Vagina (tissue), 2 donors: ENCODE results near the gene RGS10. TPM values are rescaled to one million over a fixed set of nuclear protein-coding genes. Genes with fewer than 3 reads are reported as not detected.
A peak's percentile ranks its signal among the peaks of the same experiment; 100 is the strongest.

Experiments
- DNase-seq, 2 donors: peaks; one replicate each; pipeline ENCODE4 v3.0.0-alpha.2; 2017; ENCODE audit errors: extremely low spot score in 2 of 2
- H3K27ac ChIP-seq: fragments of 200-600 bp; sonication (generic); one replicate; pipeline ENCODE4 v1.5.1; 2019
- H3K27me3 ChIP-seq: fragments of 200-600 bp; sonication (generic); one replicate; pipeline ENCODE4 v1.5.1; 2019
- H3K36me3 ChIP-seq, 2 donors: fragments of 200-600 bp; sonication (generic); one replicate each; pipeline ENCODE4 v1.5.1; 2017 to 2019
- H3K4me1 ChIP-seq: fragments of 200-600 bp; sonication (generic); one replicate; pipeline ENCODE4 v1.5.1; 2019
- H3K4me3 ChIP-seq, 2 donors: fragments of 200-600 bp; sonication (generic); 1 replicate in 1 of 2; 2 replicates in 1 of 2; pipeline ENCODE4 v1.5.1; 2016 to 2019
- H3K9me3 ChIP-seq: fragments of 200-600 bp; sonication (generic); one replicate; pipeline ENCODE4 v1.5.1; 2019
- CTCF ChIP-seq, 3 experiments: fragments of 450-650 bp in 2 of 3; fragments of 200-600 bp in 1 of 3; sonication (generic) in 1 of 3; IDR thresholded peaks; one replicate each; pipeline ENCODE4 v1.5.1; 2017 to 2019; ENCODE audit warnings: antibody characterized with exemption in 3 of 3, mild to moderate bottlenecking in 2 of 3, moderate library complexity in 2 of 3
- POLR2A ChIP-seq, 2 donors: fragments of 450-650 bp; IDR thresholded peaks; one replicate each; pipeline ENCODE4 v1.6.1; 2017; ENCODE audit warnings: antibody characterized with exemption in 2 of 2, mild to moderate bottlenecking in 2 of 2, moderate library complexity in 2 of 2
- POLR2AphosphoS5 ChIP-seq, 2 donors: sonication (generic); formaldehyde crosslinking; IDR thresholded peaks; one replicate each; pipeline ENCODE4 v1.9.0; 2017; ENCODE audit warnings: antibody characterized with exemption in 2 of 2, mild to moderate bottlenecking in 2 of 2, low read depth in 1 of 2; ENCODE audit not compliant: insufficient read depth in 1 of 2
- intact Hi-C: fragments of 100-400 bp; cut with DNase I; formaldehyde crosslinking; loops from one replicate; pipeline ENCODE4 v1.15.1; 2023
- total RNA-seq: library from RNA; depleted of rRNA; stranded (reverse); fragments of >200 nt; gene quantifications from one replicate; pipeline ENCODE4 v1.2.3, GENCODE V29; 2016

The RGS10 gene
- total RNA-seq, 1 donor from 2014 or later, result 63.6 TPM

DNA sequence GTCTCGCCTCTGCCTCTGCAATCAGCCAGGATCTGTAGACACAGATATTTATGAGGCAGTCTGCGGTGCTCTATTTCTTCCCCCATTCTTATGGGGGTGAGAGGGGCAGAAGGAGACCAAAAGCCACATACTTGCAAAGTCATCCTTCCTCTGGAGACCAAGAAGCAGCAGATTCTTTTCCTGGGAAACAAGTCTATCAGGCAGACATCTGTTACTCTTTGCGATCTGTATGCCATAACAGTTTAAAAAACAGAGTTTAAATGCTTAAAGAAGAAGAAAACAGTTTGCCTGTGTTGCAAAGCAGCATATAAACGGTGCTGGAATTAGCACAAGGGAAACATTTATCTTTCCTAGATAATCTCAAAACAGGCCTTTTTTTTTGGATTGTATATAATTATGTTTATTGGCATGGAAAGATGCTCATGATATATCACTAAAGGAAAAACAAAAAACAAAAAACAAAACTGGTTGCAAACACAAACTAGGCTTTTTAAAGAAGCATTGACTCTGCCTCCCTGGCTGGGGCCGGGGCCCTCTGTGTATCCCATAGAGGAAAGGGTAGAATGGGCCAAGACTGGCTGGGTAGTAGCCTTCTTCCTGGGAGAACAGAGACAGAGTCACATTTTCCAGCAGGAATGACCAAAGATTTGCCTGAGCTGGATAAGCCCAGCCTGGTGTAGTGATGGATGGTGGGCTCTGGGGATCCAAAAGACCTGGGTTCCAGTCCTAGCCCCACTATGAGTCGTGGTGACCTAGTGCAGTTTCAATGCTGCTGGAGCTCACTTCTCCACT lies 50.4 kb downstream of the RGS10 start:
- intact Hi-C loops, result no loop called here
- peak overlapping the region; percentile 84 for H3K27ac ChIP-seq
- TF ChIP-seq POLR2A (IDR thresholded peaks at IDR 0.05) (no peak), POLR2AphosphoS5 (IDR thresholded peaks at IDR 0.05; ENCODE audit: insufficient read depth in 1 of 2, low read depth in 1 of 2) (no peak), CTCF (IDR thresholded peaks at IDR 0.05) (no peak)
- no peaks in the 10 kb centered on the region for H3K27me3 ChIP-seq
- no peak overlapping the region for H3K4me3 ChIP-seq
- no peaks in the 10 kb centered on the region for H3K9me3 ChIP-seq
- no peaks in the 10 kb centered on the region for H3K36me3 ChIP-seq
- H3K4me1 ChIP-seq, result peaks cover 35% of the 10 kb centered on the region
- DNase-seq, result no peak

DNA sequence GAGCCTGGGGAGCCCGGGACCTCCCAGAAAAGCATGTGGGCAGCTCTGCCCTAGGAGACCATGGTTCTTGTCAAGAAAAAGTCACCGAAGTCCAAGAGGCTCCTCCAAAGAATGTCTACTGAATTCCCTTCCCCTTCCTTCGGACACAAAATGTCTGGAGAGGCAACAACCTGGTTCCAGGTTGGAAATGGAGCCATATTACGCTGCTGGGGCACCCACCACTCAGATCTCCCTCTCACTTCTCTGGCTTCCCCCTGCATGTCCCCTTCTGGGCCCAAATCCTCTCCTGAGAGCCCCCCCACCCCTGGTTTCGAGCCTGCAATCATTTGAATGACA lies 52.6 kb downstream of the RGS10 start:
- peaks cover 25% of the 10 kb centered on the region for H3K4me1 ChIP-seq
- H3K36me3 ChIP-seq, result no peaks in the 10 kb centered on the region
- no peaks in the 10 kb centered on the region for H3K9me3 ChIP-seq
- intact Hi-C loops, result no loop called here
- peak overlapping the region; percentile 4 for H3K27ac ChIP-seq
- peak overlapping the region; percentile 23 to 42 for H3K4me3 ChIP-seq
- TF ChIP-seq CTCF (IDR thresholded peaks at IDR 0.05) (no peak), POLR2A (IDR thresholded peaks at IDR 0.05) (no peak), POLR2AphosphoS5 (IDR thresholded peaks at IDR 0.05; ENCODE audit: insufficient read depth in 1 of 2, low read depth in 1 of 2) (no peak)
- DNase-seq, result no peak
- H3K27me3 ChIP-seq, result no peaks in the 10 kb centered on the region

GRCh38 chr10:119488675-119489074 lies 53.8 kb downstream of the RGS10 start:
- intact Hi-C loops, result no loop called here
- TF ChIP-seq POLR2A (IDR thresholded peaks at IDR 0.05), result no peak
- TF ChIP-seq POLR2AphosphoS5 (IDR thresholded peaks at IDR 0.05; ENCODE audit: insufficient read depth in 1 of 2, low read depth in 1 of 2), result no peak
- TF ChIP-seq CTCF (IDR thresholded peaks at IDR 0.05), result no peak
- H3K27ac ChIP-seq, result no peak overlapping the region
- DNase-seq, result no peak
- no peak overlapping the region for H3K4me3 ChIP-seq
- no peaks in the 10 kb centered on the region for H3K9me3 ChIP-seq
- no peaks in the 10 kb centered on the region for H3K27me3 ChIP-seq
- H3K36me3 ChIP-seq, result no peaks in the 10 kb centered on the region
- peaks cover 14% of the 10 kb centered on the region for H3K4me1 ChIP-seq

GRCh38 chr10:119483839-119484238 lies 58.7 kb downstream of the RGS10 start:
- H3K4me3 ChIP-seq, result no peak overlapping the region
- no peaks in the 10 kb centered on the region for H3K27me3 ChIP-seq
- no peaks in the 10 kb centered on the region for H3K9me3 ChIP-seq
- TF ChIP-seq POLR2A (IDR thresholded peaks at IDR 0.05) (no peak), CTCF (IDR thresholded peaks at IDR 0.05) (no peak), POLR2AphosphoS5 (IDR thresholded peaks at IDR 0.05; ENCODE audit: insufficient read depth in 1 of 2, low read depth in 1 of 2) (no peak)
- no peaks in the 10 kb centered on the region for H3K36me3 ChIP-seq
- intact Hi-C loops, result no loop called here
- H3K4me1 ChIP-seq, result peaks cover 2% of the 10 kb centered on the region
- H3K27ac ChIP-seq, result no peak overlapping the region
- no peak for DNase-seq

DNA sequence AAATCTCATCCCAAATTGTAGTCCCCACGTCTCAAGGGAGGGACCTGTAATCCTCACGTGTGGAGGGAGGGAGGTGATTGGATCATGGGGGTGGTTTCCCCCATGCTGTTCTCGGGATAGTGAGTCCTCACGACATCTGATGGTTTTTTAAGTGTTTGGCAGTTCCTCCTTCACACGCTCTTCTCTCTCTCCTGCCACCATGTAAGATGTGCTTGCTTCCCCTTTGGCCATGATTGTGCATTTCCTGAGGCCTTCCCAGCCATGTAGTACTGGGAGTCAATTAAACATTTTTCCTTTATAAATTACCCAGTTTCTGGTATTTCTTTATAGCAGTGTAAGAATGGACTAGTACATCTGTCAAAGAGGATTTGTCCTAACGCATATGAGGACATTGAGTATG lies 59.5 kb downstream of the RGS10 start:
- Histone ChIP-seq H3K4me1 (peaks cover 5% of the 10 kb centered on the region), H3K9me3 (no peaks in the 10 kb centered on the region), H3K27me3 (no peaks in the 10 kb centered on the region), H3K4me3 (no peak overlapping the region), H3K36me3 (no peaks in the 10 kb centered on the region), H3K27ac (no peak overlapping the region)
- intact Hi-C loops, result no loop called here
- TF ChIP-seq CTCF (IDR thresholded peaks at IDR 0.05) (no peak), POLR2A (IDR thresholded peaks at IDR 0.05) (no peak), POLR2AphosphoS5 (IDR thresholded peaks at IDR 0.05; ENCODE audit: insufficient read depth in 1 of 2, low read depth in 1 of 2) (no peak)
- no peak for DNase-seq
